Measurements from ENCODE around the gene SPTBN1.
"Not testable (repeated sequence)": the region's sequence is repeated elsewhere in the genome, so short reads cannot be mapped to it uniquely, and the experiment has no call there.

Gene SPTBN1

DNA sequence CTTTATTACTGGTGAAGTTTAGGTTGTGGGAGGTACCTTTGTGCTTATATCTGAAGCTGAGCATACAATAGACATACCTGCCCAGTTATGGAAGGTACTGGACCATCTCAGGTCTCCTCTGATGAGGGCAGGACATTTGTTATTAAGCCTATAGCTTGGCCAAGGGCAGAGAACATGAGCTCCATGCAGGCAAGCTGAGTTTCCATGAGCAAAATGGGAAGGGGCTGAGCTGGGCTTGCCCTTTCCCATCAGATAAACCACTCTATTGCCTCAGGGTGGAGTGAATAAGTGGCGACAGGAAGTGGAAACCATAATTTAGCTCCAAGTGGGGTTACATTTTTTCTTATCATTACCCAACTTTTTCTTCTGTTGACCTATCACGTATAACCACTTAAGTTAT, 227.5 kb downstream of the SPTBN1 start:
- DNase-seq, result no peak

DNA sequence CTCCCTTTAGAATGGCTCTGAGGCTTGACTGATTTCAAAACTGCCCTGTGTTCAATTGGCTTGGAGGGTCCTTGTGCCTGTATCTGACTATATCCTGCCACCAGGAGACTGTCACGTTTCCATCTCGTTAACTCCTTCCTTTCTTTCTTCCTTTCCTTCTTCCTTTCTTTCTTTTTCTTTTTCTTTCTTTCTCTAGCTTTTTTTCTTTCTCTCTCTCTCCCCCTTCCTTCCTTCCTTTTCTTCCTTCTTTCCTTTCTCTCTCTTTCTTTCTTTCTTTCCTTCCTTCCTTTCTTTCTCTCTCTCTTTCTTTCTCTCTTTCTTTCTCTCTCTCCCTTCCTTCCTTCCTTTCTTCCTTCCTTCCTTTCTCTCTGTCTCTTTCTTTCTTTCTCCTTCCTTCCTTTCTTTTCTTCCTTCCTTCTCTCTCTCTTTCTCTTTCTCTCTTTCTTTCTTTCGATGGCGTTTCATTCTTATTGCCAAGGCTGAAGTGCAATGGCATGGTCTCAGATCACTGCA, 229.2 kb downstream of the SPTBN1 start:
- DNase-seq, result no peak

DNA sequence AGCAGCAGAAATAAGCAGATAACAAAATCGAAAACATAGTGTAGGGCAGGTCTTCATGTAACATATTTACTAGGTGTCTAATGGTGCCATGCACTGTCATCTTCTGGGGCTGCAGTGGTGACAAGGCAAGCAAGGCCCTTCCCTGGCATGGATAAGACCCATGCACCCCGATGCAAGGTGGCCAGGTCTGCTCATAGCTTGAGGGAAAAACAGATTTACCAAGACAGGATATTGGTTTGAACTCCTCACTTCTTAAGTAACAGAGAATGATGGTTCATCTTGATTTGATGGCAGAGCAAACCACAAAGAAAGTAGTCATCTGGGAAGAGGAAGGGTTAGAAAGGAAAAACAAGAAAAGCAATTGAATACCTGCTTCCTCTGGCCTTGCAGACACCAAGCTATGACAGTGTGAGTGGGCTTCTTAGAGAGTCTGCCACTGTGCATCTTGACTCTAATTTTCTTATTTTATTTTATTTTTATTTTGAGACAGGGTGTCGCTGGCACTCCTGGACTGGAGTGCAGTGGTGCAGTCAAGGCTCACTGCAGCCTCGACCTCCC, 231.5 kb downstream of the SPTBN1 start:
- no peak for DNase-seq

DNA sequence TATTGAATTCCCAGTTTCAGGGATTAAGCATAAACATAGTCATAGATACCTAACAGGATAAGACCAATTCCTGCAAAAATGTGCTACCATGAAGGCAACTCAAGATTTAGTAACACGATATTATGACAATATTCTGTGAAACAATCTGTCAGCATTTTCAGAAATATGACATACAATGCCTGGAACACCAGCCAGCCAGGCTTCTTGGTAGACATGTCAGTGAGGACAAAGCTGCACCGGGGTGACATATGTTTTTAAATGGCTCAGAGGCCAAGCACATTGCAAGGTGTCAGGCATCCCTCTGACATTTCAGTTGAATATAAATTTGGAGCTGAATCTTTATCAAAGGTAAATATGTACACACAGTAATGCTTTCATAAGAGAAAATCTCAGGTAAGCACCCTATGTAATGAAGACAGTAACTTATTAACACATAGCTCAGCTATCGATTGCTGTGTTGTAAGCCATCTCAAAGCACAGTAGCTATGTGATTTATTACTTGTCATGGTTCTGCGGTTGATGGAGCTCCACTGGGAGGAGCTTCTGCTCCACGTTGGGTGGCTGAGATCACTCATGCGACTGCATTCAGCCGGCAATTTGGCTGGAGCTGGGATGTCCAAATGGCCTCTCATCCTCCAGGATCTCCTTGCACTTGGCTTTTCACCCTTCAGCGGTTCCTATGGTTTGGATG, 235.5 kb downstream of the SPTBN1 start:
- no peak for DNase-seq

DNA sequence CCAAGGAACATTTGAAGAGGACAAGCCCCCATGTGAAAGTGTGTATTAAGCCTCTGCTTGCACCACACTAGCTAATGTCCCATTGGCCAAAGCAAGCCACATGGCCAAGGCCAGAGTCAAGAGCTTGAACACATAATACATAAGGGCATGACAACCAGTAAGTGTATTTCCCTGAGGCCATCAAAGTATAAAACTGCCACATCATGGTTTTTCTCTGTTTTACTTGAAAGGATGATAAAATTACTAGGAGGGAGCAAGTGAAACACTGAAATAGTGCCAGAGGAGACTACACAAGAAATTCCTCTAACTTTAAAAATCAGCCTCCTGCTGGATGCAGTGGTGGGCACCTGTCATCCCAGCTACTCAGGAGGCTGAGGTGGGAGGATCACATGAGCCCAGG, 236.4 kb downstream of the SPTBN1 start:
- no peak for DNase-seq

DNA sequence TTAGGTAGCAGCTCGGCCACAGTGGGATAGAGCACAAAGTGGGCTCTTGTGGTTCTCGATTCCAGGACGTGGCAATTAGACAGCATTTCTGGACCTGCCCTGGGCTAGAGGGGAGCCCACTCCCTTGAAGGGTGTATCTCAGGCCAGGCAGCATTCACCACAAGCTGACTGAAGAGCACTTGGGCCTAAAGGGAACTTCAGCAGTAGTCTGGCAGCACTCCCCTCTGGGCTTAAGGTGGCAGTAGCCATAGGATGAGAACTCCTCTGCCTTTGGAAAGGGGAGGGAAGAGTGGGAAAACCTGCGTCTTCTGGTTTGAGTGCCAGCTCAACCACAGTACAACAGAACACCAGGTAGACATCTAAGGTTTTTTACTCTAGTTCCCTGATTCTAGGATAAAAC, 239.3 kb downstream of the SPTBN1 start:
- no peak for DNase-seq

DNA sequence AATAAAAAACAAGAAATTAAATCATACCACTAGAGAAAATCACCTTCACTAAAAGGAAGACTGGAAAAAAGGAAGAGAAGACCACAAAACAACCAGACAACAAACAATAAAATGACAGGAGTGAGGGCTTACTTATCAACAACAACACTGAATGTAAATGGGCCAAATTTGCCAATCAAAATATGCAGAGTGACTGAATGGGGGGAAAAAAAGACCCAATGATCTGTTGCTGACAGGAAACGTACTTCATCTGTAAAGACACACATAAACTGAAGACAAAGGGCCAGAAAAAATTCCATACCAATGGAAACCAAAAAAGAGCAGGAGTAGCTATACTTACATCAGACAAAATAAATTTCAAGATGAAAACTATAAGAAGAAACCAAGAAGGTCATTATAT, 241.8 kb downstream of the SPTBN1 start:
- DNase-seq, result no peak

DNA sequence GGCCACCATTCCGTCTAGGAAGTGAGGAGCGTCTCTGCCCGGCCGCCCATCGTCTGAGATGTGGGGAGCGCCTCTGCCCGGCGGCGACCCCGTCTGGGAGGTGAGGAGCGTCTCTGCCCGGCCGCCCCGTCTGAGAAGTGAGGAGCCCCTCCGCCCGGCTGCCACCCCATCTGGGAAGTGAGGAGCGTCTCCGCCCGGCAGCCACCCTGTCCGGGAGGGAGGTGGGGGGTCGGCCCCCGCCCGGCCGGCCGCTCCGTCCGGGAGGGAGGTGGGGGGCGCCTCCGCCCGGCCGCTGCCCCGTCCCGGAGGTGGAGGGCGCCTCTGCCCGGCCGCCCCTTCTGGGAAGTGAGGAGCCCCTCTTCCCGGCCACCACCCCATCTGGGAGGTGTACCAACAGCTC, 242.8 kb downstream of the SPTBN1 start:
- DNase-seq, result not testable (repeated sequence)

DNA sequence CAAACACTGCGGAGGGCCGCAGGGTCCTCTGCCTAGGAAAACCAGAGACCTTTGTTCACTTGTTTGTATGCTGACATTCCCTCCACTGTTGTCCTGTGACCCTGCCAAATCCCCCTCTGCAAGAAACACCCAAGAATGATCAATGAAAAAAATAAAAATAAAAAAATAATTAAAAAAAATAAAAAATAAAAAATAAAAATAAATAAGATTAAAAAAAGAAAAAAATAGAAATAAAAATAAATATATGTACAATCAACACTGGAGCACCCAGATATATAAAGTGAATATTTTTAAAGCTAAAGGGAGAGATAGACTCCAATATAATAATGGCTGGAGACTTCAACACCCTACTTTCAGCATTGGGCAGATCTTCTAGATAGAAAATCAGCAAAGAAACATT, 243.5 kb downstream of the SPTBN1 start:
- no peak for DNase-seq

DNA sequence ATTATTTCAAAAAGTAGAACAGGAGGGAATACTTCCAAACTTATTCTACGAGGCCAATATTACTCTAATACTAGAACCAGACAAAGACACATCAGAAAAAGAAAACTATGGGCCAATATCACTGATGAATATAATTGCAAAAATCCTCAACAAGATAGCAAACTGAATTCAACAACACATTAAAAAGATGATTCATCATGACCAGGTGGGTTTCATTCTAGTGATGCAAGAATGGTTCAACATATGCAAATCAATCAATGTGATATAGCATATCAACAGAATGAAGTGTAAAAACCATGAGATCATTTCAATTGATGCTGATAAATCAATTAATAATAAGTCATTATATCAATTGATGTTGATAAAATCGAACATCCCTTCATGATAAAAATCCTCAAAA, 244.9 kb downstream of the SPTBN1 start:
- DNase-seq, result no peak

DNA sequence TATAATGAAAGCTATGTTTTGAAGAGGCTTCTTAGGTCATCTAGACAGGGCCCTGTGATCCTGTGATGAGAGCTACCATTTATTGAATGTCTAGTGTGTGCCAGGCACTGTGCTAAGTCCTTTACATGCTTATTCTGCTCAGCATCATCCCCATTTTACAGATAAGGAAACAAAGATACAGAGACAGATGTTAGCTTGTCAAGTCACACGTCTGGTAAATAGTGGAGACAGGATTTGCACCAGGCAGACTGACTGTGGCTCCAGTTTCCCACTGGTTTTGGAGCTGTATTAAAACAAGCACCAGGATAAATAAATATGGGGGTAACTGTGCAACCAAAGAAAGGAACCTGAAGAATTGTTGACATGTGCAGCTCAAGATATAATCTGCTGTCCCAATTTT, 248.1 kb downstream of the SPTBN1 start:
- no peak for DNase-seq

DNA sequence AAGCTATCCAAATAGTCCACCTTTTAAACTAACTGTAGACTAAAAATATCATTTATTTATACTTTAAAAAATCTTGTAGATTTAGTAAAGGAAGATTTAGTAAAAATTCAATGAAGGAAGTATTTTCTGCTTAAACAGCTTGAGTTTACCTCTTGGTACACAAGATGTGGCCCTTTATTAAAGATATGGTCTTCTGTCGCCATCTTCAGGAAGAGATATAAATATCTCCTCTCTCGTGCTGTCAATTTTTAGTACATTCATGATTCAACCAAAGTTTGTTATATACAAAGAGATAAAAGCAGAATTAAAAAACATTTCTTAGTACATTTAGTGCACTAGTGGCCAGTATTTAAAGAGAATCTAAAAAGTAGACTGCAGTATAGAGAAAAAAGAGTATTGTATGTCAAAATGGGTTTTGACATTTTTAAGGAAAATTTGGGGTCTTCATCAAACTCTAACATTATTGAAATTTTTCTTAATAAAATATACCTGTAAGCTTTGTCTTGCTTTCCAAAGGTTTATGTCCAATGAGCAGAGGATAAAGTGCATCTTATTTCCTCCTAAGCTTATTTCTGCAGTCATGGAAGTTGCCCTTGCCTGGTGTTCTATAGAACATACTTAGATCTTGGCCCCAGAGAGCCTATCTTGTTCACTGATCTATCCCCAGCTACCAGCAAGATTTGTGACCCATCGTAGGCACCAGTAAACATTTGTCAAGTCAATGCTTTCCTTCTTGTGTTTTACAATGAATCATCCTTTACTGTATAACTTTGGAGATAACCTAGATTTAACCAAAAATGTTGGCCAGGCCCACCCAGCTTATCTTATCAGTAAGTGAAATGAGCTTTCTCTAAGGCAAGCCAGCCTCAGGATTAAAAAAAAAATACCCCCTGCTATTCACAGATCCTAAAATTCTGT, 248.8 kb downstream of the SPTBN1 start:
- DNase-seq, result no peak

DNA sequence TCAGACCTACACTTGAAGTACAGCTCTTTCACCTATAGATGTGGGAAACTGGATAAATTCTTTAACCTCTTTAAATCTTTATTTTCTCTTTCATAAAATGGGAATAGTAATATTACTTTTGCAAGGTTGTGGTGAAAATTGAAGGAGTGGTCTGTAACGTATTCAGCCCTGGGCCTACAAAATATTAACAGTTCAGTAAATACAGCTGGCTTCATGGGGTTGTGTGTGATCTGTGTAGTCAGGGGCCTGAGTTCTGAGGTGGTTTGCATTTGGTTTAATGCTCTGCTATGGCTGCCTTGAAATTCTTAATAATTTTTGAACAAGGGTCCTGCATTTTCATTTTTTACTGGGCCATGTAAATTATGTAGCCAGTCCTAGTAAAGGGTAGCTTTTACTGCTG, 250.5 kb downstream of the SPTBN1 start:
- DNase-seq, result no peak

DNA sequence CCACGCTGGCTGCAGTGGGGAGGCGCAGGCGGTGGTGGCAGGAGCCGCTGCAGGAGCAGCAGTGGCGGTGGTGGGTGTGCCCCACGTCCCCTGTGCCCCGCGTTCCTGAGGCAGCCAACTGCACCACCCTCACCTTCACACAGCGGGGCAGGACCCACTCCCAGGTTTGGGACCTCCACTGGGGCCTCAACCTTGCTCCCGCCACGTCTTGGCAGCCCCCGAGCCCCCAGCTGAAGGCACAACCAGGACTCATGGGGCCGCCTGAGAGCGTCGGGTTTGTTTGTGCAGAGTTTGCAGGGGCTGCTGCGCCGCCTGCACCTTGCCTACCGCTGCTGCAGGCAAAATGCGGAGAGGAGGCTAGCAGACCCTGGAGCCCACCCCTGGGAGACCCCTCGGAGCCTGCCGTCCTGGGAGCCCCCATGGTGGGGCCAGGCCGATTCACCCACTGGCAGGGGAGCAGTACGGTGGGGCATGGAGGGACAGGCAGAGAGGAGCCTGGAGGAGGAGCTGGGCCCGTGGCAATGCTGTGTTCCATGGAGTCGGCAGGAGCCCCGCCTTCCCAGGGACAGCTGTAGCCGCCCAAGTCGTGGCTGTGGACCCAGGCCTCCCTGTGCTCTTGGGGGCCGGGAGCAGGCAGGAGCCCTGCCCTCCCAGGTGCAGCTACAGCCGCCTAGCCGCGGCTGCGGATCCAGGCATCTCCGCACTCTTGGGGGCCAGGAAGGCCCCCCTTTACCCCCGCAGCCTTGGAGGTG, 252.6 kb downstream of the SPTBN1 start:
- DNase-seq, result no peak

DNA sequence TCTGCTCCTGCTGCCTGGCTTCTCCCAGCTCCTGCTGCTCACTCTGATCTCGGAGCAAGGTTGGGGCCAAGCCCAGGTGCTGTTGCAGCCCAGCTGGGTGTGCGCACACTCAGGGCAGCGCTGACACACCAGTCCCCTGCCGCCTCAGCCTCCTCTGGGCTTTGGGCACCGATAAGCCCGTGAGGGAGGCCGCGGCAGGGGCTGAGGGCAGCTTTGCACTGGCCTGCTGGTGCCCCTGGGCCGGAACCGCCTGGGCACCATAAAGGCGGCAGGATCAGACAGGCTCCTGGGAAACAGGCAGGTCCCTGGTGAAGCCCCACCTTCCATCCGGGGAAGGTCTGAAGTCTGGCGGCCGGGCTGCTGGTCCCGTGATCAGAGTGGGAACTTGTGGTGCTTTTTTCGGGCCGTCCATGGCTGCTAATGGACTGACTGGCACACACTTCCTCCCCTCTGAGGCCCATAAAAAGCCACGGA, 253.2 kb downstream of the SPTBN1 start:
- DNase-seq, result no peak

DNA sequence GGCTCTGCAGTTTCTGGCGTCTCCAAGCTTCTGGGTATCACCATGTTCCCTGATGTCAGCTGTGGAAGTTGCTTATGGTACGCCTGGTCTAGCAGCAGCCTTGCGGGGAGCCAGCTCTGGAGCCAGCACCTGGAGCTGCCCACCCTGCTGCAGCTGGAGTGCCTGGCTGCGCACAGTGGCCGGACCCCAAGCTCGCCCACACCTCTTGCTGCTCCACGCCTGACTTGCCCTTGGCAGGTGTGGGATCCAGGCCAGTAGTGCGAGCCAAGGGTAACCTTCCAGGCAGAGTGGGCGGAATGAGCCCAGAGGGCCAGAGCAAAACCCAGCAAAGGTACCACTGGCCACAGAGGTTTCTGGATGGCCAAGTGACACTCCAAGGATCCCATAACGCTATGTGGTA, 254.1 kb downstream of the SPTBN1 start:
- no peak for DNase-seq

DNA sequence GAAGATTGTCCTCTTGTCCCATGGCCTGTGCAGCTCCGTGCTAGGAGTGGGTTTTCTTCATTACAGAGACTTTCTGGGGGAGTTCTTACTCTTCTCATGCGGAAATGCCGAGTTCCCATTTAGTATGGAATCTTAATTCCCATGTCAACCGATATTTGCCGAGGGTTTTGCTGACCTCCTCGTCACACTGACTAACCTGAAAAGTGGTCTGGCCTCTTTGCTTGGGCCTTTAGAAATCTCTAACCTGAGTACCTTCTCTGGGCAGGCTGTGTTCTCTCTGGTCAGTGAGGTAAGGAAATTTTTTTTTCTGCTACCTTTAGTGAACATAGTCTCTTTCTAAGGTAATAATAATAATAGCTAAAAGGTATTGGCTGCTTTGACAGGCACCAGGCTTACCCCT, 256.4 kb downstream of the SPTBN1 start:
- no peak for DNase-seq

DNA sequence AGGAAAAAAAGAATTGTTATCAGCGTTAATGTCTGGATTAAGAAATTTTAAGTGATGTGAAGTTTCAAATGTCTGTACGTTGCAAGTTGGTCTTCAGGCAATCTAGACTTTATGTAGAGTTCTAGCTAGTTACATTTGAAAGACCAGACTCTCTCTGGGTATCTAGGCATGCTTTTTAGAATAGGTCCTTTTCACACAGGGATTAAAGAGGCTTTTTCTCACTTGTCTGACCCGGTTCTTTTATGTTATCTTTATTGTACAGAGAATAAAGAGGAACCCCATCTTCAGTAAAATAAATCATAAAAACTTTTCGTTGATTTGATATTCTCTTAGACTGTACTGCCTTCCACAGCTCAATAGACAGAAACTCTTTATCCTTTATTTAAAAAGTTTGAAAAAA, 258.9 kb downstream of the SPTBN1 start:
- no peak for DNase-seq

DNA sequence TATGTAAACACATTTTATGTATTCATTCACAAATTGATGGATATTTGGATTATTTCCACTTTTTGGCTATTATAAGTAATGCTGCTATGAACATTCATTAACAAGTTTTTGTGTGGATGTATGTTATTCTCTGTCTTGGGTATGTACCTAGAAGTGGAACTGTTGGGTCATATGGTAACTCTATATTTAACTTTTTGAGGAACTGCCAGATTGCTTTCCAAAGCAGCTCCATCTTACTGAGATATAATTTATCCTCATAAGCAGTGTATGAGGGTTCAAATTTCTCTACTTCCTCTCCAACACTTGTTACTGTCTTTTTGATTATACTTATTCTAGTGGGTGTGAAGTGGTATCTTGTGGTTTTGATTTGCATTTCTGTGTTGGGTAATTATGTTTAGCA, 260.2 kb downstream of the SPTBN1 start:
- no peak for DNase-seq

DNA sequence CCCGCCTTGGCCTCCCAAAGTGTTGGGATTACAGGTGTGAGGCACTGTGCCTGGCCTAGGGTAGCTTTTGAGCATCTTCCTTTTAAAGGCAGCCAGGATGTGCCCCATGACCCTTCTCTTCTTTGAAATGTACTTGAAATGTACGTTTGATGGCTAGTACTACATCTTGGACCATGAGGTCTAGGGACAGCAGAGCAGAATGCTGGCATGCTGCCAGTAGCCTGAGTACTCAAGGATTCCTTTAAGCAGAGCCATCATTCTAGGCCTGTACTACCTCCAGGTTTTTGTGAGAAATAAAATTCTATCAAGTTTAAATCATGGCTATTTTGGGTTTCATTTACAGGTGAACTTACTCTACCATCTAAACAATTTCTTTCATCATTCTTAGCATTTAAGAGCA, 264.4 kb downstream of the SPTBN1 start:
- no peak for DNase-seq

Data from stimulated activated CD4-positive, alpha-beta T cell treated with anti-CD3 and anti-CD28 coated beads, Interleukin-4, amount 100 ng/mL, for 24 hours (primary cell).